CD4-positive, alpha-beta memory T cell (primary cell): ENCODE measurements around the gene TMEM179. TPM values are rescaled to one million over a fixed set of nuclear protein-coding genes. Genes with fewer than 3 reads are reported as not detected.

Experiments used
- CTCF ChIA-PET: fragments of 350-600 bp; sonication (Branson Sonifier 250); formaldehyde crosslinking; loops from one replicate; lab custom pipeline; 2021; ENCODE audit warnings: inconsistent platforms; ENCODE audit not compliant: partially characterized antibody; lab: Charles Lee
- POLR2A ChIA-PET: fragments of 350-600 bp; sonication (Branson Sonifier 250); formaldehyde crosslinking; loops from one replicate; lab custom pipeline; 2021; ENCODE audit not compliant: partially characterized antibody; lab: Charles Lee
- DNase-seq, 5 donors: peaks; one replicate each; pipeline versions ENCODE4 v3.0.0 to v3.0.0-alpha.2; 2020 to 2022; ENCODE audit warnings: mixed read lengths in 1 of 5
- H3K27ac ChIP-seq: one replicate; pipeline ENCODE4 v1.7.0; 2013; ENCODE audit warnings: low read depth, low read length
- H3K27me3 ChIP-seq: 2 replicates; pipeline ENCODE4 v1.7.0; 2013; ENCODE audit warnings: mild to moderate bottlenecking, low read length, moderate library complexity; ENCODE audit not compliant: insufficient read depth
- H3K36me3 ChIP-seq: 2 replicates; pipeline ENCODE4 v1.7.0; 2013; ENCODE audit warnings: mild to moderate bottlenecking, low read length, moderate library complexity; ENCODE audit not compliant: insufficient read depth
- H3K4me1 ChIP-seq: 2 replicates; pipeline ENCODE4 v1.7.0; 2013; ENCODE audit warnings: mild to moderate bottlenecking, low read length, moderate library complexity; ENCODE audit not compliant: insufficient read depth
- H3K4me3 ChIP-seq, 2 donors: one replicate each; pipeline ENCODE4 v1.7.0; 2013; ENCODE audit warnings: low read length in 2 of 2, mild to moderate bottlenecking in 1 of 2
- H3K9me3 ChIP-seq, 2 donors: one replicate each; pipeline ENCODE4 v1.7.0; 2013; ENCODE audit warnings: low read length in 2 of 2, control low read depth in 1 of 2; ENCODE audit not compliant: control insufficient read depth in 1 of 2
- H3K27ac Mint-ChIP-seq, 7 donors: one replicate each; pipeline ENCODE4 v1.8.0; 2020 to 2021; ENCODE audit warnings: mixed read lengths in 7 of 7, mild to moderate bottlenecking in 6 of 7, inconsistent platforms in 3 of 7, moderate library complexity in 3 of 7
- H3K27me3 Mint-ChIP-seq, 2 donors: one replicate each; pipeline ENCODE4 v1.8.0; 2020 to 2021; ENCODE audit warnings: mixed read lengths in 2 of 2
- H3K36me3 Mint-ChIP-seq, 2 donors: one replicate each; pipeline ENCODE4 v1.8.0; 2020 to 2021; ENCODE audit warnings: mixed read lengths in 2 of 2, inconsistent platforms in 1 of 2, mild to moderate bottlenecking in 1 of 2
- H3K4me1 Mint-ChIP-seq, 4 donors: one replicate each; pipeline ENCODE4 v1.8.0; 2020 to 2021; ENCODE audit warnings: mixed read lengths in 4 of 4, mild to moderate bottlenecking in 1 of 4
- H3K4me3 Mint-ChIP-seq, 8 donors: one replicate each; pipeline ENCODE4 v1.8.0; 2020 to 2021; ENCODE audit warnings: mixed read lengths in 8 of 8, mild to moderate bottlenecking in 7 of 8, moderate library complexity in 6 of 8, inconsistent platforms in 3 of 8
- H3K9me3 Mint-ChIP-seq, 8 donors: one replicate each; pipeline ENCODE4 v1.8.0; 2020 to 2021; ENCODE audit warnings: mixed read lengths in 8 of 8, mild to moderate bottlenecking in 5 of 8, inconsistent platforms in 3 of 8, moderate library complexity in 1 of 8
- intact Hi-C: fragments of 100-400 bp; cut with micrococcal nuclease; formaldehyde crosslinking; loops from one replicate; pipeline ENCODE4 v1.15.1; 2023
- polyA plus RNA-seq, 2 donors: library from polyadenylated mRNA; unstranded; fragments of 300-500 nt; fragmentation: Illumina TruSeq; gene quantifications; one replicate each; pipeline ENCODE4 v1.2.3, GENCODE V29; 2021
- total RNA-seq, 2 experiments: library from RNA; stranded (reverse); gene quantifications; one replicate each; pipeline ENCODE4 v1.2.3, GENCODE V29; 2021

Gene TMEM179
- total and polyA plus RNA-seq, 4 experiments from 2014 or later = not detected

DNA sequence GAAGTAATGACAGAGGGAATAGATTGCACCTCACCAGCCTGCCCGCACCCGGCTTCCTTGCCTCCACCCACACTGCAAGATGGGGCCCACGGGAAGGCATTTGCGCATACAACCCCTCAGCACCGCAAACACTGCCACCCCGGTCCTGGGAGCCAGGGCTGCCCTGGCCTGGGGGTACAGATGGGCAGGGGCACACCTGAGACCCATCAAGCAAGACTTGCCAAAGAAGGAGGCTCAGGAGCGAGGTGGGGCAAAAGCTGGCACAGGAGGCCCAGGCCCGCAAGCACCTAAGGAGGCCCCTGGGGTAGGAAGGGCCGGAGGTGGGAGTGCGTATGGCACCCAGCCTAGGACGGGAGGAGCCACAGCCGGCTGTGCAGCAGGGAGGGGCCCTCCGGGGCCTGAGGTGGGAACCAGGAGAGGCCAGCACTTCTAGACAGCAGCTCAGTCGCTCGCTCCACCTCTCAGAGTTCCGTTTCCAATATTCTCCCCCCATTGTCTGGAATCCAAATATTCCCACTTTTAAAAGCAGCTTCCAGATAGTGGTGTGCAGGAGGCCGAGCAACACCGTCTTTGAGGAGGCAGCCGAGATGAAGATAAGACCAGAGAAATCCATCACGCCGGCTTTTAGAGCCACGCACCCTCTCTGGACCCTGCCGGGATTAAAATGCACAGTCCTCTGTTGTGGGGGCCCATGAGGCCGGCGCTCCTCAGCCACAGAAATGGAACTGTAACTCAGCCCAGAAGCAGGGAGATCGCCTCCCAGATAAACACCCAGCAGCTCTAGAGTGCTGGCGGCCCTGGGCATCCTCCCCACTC is 37.2 kb downstream of the TMEM179 start:
- no peaks in the 10 kb centered on the region for H3K36me3 Mint-ChIP-seq
- CTCF ChIA-PET = no interaction called here

DNA sequence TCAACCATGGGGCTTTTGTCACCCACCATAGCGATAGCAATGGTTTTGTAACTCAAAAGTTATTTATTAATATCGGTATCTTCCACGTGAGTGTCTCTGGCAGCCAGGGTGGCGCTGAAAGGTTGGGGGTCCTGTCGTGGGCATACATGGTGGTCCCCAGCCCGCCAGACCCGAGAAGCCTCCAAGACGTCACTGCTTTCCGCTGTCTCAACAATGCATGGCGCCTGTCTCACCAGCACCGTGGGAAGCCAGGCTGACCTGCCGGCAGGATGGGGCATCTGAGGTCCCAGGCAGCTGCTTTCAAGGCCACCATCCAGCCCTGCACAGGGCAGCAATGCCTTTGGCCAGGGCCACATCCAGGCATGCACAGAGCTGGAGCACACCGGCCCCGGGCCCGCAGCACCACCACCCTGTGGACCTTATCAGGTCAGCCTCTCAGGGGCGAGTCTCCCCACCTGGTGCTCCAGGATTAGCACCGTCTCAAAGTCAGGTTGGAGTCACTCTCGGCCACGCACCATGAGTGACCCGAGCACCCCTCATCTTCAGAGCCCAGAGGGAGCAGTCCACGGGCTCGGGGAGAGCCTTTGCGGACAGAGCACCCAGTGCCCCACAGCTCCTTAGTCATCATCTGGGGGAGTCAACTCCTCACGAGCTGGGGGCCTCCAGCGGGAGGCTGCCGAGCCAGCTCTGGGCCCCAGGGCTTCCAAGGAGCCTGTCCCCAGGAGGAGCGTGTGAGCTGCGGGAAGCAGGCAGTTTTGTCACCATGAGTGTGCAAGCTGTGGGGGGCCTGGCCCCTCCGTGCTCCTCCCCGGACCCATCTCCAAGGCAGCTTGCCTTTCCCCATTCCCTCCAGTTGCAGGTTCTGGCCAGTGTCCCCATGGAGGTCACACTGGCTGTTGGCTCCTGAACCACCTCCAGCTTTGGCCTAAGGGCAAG is 39.6 kb downstream of the TMEM179 start:
- H3K9me3 ChIP-seq = no peaks in the 10 kb centered on the region
- Mint-ChIP-seq H3K4me3 (no peak overlapping the region), H3K27ac (no peak overlapping the region), H3K9me3 (no peaks in the 10 kb centered on the region), H3K36me3 (no peaks in the 10 kb centered on the region), H3K4me1 (peaks cover 0 to 2% (median 0%) of the 10 kb centered on the region in 4 donors), H3K27me3 (peaks cover 12 to 16% of the 10 kb centered on the region in 2 donors)
- H3K27me3 ChIP-seq = no peaks in the 10 kb centered on the region
- no peak for DNase-seq
- ChIA-PET CTCF (interaction anchor here (0.8 to 2.8 kb wide), 14 partner anchors 9 to 488 kb away, joined by 3 to 29 read pairs (median 4); no protein-coding TSS in a partner anchor), POLR2A (interaction anchor here (0.8 kb wide), 1 partner anchor 487 kb away, joined by 3 read pairs; no protein-coding TSS in a partner anchor)
- H3K4me3 ChIP-seq = no peak overlapping the region
- no peaks in the 10 kb centered on the region for H3K4me1 ChIP-seq
- no peaks in the 10 kb centered on the region for H3K36me3 ChIP-seq
- intact Hi-C loops = no loop called here
- H3K27ac ChIP-seq = no peak overlapping the region

More for the DNA sequence above, 37.2 kb downstream of the TMEM179 start:
- Mint-ChIP-seq H3K27ac (no peak overlapping the region), H3K9me3 (peaks cover 0 to 2% (median 0%) of the 10 kb centered on the region in 8 donors), H3K27me3 (peaks cover 8 to 12% of the 10 kb centered on the region in 2 donors), H3K4me3 (no peak overlapping the region), H3K4me1 (peaks cover 0 to 2% (median 0%) of the 10 kb centered on the region in 4 donors)
- H3K27ac ChIP-seq = no peak overlapping the region
- intact Hi-C loops = no loop called here
- H3K4me1 ChIP-seq = no peaks in the 10 kb centered on the region
- no peaks in the 10 kb centered on the region for H3K36me3 ChIP-seq
- no peak overlapping the region for H3K4me3 ChIP-seq
- H3K27me3 ChIP-seq = no peaks in the 10 kb centered on the region
- H3K9me3 ChIP-seq = no peaks in the 10 kb centered on the region
- POLR2A ChIA-PET = no interaction called here
- DNase-seq = no peak

DNA sequence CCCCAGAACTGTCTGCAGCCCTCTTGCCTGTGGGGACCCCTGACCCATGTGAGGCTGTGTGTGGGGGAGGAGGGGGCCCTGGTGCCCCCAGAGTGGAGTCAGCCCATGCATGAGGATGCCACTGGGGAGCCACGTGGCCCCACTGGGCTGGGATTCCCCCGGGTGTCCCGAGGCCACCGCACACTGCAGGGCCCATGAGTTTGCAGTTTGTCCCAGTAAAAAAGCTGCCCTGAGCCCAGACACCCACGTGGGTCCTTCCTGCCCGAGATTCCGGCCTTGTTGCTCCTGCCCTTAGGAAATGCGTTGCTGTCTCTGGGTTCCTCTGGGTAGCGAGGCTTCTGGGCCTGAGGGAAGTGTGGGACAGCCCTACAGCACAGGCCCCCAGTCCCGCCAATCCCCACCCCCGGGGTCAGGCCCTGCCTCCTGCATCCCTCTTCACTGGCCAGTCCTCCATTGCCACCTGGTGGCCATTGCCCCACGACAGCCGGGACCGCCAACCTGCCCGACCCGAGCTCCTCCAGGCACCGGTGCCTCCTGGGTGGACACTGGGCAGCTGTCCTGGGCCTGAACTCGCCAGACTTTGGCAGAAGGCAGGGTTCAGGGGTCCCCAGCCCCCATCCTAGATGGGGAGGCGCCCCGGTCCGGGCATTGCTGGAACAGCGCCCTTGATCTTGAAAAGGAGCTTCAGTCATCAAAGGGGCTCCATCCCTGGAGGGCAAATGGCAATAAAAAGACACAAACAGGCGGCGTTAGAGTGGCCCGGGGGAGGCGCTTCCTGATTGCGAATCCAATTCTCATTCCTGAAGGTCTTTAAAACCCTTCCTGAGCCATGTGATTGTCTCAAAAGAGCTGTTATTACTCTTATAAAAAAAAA is 40.6 kb downstream of the TMEM179 start:
- intact Hi-C loops = no loop called here
- Mint-ChIP-seq H3K27me3 (peaks cover 12 to 14% of the 10 kb centered on the region in 2 donors), H3K36me3 (no peaks in the 10 kb centered on the region), H3K4me1 (peaks cover 0 to 2% (median 0%) of the 10 kb centered on the region in 4 donors), H3K27ac (no peak overlapping the region), H3K9me3 (no peaks in the 10 kb centered on the region), H3K4me3 (peak overlapping the region in 1 of 8 donors; percentile 45)
- DNase-seq = peak; percentile 57 to 64 (median 60)
- no peaks in the 10 kb centered on the region for H3K36me3 ChIP-seq
- ChIA-PET CTCF (interaction anchor here (0.8 to 2.8 kb wide), 15 partner anchors 10 to 487 kb away, joined by 3 to 29 read pairs (median 4); no protein-coding TSS in a partner anchor), POLR2A (interaction anchor here (0.8 kb wide), 1 partner anchor 486 kb away, joined by 3 read pairs; no protein-coding TSS in a partner anchor)
- no peak overlapping the region for H3K4me3 ChIP-seq
- H3K27ac ChIP-seq = no peak overlapping the region
- no peaks in the 10 kb centered on the region for H3K4me1 ChIP-seq
- no peaks in the 10 kb centered on the region for H3K27me3 ChIP-seq
- no peaks in the 10 kb centered on the region for H3K9me3 ChIP-seq

- Mint-ChIP-seq H3K36me3 (no peaks in the 10 kb centered on the region), H3K27ac (no peak overlapping the region), H3K9me3 (no peaks in the 10 kb centered on the region), H3K27me3 (peaks cover 12 to 14% of the 10 kb centered on the region in 2 donors), H3K4me1 (peaks cover 0 to 2% (median 0%) of the 10 kb centered on the region in 4 donors), H3K4me3 (no peak overlapping the region)
- intact Hi-C loops = no loop called here
- Histone ChIP-seq H3K9me3 (no peaks in the 10 kb centered on the region), H3K4me1 (no peaks in the 10 kb centered on the region), H3K27me3 (no peaks in the 10 kb centered on the region), H3K4me3 (no peak overlapping the region), H3K36me3 (no peaks in the 10 kb centered on the region), H3K27ac (no peak overlapping the region)
- POLR2A ChIA-PET = no interaction called here
- CTCF ChIA-PET = interaction anchor here (0.9 to 2.1 kb wide), 7 partner anchors 164 to 485 kb away, joined by 3 to 14 read pairs (median 6); no protein-coding TSS in a partner anchor
- DNase-seq = no peak
Measured at GRCh38 chr14:104563191-104563741, 41.3 kb downstream of the TMEM179 start.

- DNase-seq = no peak
- Mint-ChIP-seq H3K4me1 (peaks cover 0 to 2% (median 0%) of the 10 kb centered on the region in 4 donors), H3K27ac (no peak overlapping the region), H3K36me3 (no peaks in the 10 kb centered on the region), H3K27me3 (peaks cover 12 to 14% of the 10 kb centered on the region in 2 donors), H3K4me3 (no peak overlapping the region), H3K9me3 (no peaks in the 10 kb centered on the region)
- Histone ChIP-seq H3K36me3 (no peaks in the 10 kb centered on the region), H3K9me3 (no peaks in the 10 kb centered on the region), H3K27ac (no peak overlapping the region), H3K4me1 (no peaks in the 10 kb centered on the region), H3K27me3 (no peaks in the 10 kb centered on the region), H3K4me3 (no peak overlapping the region)
- POLR2A ChIA-PET = interaction anchor here (0.6 kb wide), 1 partner anchor 664 kb away, joined by 3 read pairs; no protein-coding TSS in a partner anchor
- CTCF ChIA-PET = interaction anchor here (1.0 kb wide), 1 partner anchor 485 kb away, joined by 7 read pairs; no protein-coding TSS in a partner anchor
- intact Hi-C loops = no loop called here
Measured at GRCh38 chr14:104562606-104563005, 42.0 kb downstream of the TMEM179 start.
